GM12872 (cell line): ENCODE data around the gene TMC6.

Experiments used
- TF ChIP-seq, protein P1 (sequence below): IDR thresholded peaks from 3 replicates; pipeline ENCODE4 v1.5.1; 2011; ENCODE audit warnings: low read depth, mild to moderate bottlenecking, low read length, moderate library complexity; ENCODE audit not compliant: insufficient read depth

The TMC6 gene

DNA sequence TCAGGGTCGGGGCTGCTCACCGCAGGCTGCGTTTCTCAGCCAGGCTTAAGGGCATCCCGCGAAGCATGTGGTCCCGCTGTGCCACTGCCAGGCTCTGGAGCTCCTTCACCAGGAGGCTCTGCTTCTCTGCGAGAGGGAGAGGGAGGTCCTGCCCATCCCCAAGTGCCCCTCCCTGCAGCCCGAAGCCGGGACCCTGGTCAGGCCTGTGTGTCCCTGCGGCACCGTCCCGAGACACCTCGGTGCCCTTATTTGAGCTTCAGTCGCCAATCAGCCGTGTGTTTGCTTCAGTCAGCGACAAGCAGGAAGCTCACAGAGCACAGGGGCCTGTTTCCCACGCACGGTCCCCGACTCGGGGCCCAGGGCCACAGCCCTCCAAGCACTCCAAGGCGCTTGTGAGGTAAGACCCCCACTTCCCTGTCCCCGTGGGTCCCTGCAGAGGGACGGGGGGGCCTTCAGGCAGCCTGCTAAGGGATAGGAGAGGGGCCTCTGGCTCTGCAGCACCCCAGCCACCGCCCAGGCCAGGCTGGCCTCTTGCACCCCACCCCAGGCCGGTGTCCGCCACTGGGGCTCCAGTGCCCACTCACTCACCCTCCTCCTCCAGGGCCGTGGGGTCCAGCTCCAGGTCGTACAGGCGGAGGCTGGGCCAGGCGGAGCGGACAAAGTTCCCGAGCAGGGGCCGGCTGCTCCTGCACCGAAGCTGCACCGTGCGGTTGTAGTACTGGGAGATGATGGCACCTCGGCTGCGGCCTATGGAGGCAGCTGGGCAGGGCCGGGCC, 3.2 kb downstream of the TMC6 start:
- TF ChIP-seq, protein P1, sequence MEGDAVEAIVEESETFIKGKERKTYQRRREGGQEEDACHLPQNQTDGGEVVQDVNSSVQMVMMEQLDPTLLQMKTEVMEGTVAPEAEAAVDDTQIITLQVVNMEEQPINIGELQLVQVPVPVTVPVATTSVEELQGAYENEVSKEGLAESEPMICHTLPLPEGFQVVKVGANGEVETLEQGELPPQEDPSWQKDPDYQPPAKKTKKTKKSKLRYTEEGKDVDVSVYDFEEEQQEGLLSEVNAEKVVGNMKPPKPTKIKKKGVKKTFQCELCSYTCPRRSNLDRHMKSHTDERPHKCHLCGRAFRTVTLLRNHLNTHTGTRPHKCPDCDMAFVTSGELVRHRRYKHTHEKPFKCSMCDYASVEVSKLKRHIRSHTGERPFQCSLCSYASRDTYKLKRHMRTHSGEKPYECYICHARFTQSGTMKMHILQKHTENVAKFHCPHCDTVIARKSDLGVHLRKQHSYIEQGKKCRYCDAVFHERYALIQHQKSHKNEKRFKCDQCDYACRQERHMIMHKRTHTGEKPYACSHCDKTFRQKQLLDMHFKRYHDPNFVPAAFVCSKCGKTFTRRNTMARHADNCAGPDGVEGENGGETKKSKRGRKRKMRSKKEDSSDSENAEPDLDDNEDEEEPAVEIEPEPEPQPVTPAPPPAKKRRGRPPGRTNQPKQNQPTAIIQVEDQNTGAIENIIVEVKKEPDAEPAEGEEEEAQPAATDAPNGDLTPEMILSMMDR = no peak

DNA sequence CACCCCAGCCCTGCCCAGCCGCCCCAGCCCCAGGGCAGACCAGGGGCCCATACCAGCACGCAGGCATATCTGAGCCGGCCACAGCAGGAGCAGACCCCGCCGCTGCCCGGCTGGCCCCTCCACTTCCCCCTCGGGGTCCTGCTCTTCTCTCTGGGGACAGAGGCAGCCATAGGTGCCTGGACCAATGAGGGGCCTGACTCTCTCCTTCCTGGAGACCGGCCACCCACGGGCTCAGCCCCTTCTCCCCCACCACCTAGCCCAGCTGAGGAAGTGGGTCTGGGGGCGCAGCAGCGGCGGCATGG, 3.8 kb downstream of the TMC6 start:
- TF ChIP-seq, protein P1 = no peak

GRCh38 chr17:78124081-78124835, 4.3 kb downstream of the TMC6 start:
- TF ChIP-seq, protein P1 = no peak

DNA sequence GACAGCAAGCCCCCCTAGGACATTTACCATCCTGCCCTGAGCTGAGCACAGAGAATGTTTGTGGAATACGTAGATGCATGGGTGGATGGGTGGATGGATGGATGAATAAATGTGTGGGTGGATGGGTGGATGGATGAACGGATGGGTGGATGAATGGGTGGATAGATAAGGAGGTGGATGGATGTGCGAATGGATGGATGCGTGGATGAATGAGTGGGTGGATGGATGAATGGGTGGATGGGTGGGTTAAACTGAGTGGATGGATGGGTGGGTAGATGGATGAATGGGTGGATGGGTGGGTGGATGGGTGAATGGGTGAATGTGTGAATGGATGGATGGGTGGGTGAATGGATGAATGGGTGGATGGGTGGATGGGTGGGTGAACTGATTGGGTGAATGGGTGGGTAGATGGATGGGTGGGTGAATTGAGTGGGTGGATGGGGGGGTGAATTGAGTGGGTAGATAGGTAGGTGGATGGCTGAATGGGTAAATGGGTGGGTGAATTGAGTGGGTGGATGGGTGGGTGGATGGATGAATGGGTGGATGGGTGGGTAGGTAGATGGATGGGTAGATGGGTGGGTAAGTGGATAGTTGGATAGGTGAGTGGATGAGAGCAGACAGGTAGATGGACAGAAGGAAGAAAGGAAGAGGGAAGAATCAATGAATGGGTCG, 5.2 kb downstream of the TMC6 start:
- TF ChIP-seq, protein P1 = no peak

DNA sequence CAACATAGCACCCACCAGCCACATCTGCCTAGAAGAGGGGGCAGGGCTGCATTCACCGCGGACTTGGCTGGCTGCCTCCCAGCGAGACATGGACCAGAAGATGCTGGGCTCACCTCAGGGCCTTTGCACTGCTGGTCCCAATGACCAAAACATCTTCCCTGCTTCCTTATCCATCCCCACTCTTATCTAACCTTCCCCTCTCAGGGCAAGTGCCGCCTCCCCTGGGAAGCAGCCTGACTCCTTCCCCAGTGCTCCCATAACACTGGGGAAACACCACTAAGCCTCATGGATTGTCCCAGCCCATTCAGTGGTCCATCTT, 5.7 kb downstream of the TMC6 start:
- TF ChIP-seq, protein P1 = no peak

DNA sequence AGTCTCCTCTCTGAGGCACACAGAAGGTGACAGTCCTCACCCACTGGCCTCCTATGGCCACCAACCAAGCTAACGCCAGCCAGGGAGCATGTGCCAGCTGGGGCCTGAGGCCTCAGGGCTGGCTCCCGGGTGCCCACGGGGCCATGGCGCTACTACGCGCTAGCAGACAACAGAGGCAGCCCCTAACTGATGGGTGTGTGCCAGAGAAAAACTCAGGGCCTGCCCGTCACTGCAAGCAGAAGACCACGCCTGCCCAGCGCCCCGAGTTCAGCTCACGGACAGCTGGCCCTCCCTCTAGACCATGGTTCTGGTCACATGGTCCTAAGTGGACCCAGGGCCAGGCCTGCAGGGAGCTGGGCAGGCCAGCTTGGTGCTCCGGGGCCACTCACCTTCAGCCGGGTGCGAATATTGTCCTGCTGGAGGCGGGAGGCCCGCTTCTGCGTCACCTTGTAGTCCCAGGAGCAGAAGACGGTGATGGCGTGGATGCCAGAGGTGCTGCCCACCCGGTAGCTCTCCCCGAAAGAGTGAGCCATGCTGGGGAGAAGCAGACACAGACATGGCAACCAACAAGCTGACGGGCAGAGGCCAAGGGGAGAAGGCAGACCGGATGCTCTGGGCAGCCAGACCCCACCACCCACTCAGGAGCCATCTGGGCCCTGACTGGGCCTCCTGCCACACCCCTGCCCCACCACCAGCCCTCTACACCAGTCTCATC, 6.2 kb downstream of the TMC6 start:
- TF ChIP-seq, protein P1 = no peak

DNA sequence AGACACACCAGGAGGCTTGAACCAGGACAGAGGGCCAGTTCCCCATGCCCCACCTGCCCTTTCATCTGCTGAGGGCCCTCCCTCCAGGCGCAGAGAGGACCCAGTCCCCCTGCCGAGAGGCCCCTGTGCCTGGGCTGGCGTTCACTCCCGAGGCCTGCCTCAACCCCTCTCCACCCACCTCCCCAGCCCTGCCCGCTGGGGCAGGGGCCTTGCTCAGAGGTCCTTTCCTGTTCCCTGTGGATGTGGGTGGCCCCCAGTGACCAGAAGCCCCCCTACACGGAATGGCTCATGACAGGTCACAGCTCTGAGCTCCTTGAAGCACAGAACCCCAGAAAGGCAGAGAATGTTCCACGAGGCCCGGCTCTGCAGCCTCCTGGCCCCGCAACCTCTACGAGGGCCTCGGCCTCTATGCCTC, 6.7 kb downstream of the TMC6 start:
- TF ChIP-seq, protein P1 = no peak
